Duodenal mucosa (tissue), 2 donors: ENCODE measurements around the gene LAMP2.
"Not testable (repeated sequence)": the region's sequence is repeated elsewhere in the genome, so short reads cannot be mapped to it uniquely, and the experiment has no call there.

ENCODE experiments used
- H3K27ac ChIP-seq: one replicate; pipeline ENCODE4 v1.7.0; 2013; ENCODE audit warnings: low read depth, low read length
- H3K27me3 ChIP-seq, 2 donors: one replicate each; pipeline ENCODE4 v1.7.0; 2013; ENCODE audit warnings: low read length in 2 of 2, control low read depth in 1 of 2; ENCODE audit not compliant: insufficient read depth in 2 of 2, control insufficient read depth in 1 of 2
- H3K36me3 ChIP-seq, 2 donors: one replicate each; pipeline ENCODE4 v1.7.0; 2013; ENCODE audit warnings: low read length in 2 of 2, control low read depth in 1 of 2; ENCODE audit not compliant: insufficient read depth in 2 of 2, control insufficient read depth in 1 of 2
- H3K4me1 ChIP-seq, 2 donors: one replicate each; pipeline ENCODE4 v1.7.0; 2013; ENCODE audit warnings: low read length in 2 of 2, control low read depth in 1 of 2; ENCODE audit not compliant: insufficient read depth in 2 of 2, control insufficient read depth in 1 of 2
- H3K4me3 ChIP-seq, 2 donors: one replicate each; pipeline ENCODE4 v1.7.0; 2013; ENCODE audit warnings: low read length in 2 of 2, low read depth in 1 of 2
- H3K9ac ChIP-seq, 2 donors: one replicate each; pipeline ENCODE4 v1.7.0; 2013; ENCODE audit warnings: low read length in 2 of 2, low read depth in 1 of 2
- H3K9me3 ChIP-seq, 2 donors: one replicate each; pipeline ENCODE4 v1.7.0; 2013; ENCODE audit warnings: low read length in 2 of 2, control low read depth in 1 of 2; ENCODE audit not compliant: control insufficient read depth in 1 of 2

Gene LAMP2

GRCh38 chrX:120485315-120485637, 16.2 kb upstream of the LAMP2 start:
- Histone ChIP-seq H3K9ac (peak overlapping the region in 1 of 2 donors; percentile 66), H3K27ac (no peak overlapping the region), H3K36me3 (no peaks in the 10 kb centered on the region), H3K27me3 (no peaks in the 10 kb centered on the region), H3K9me3 (no peaks in the 10 kb centered on the region), H3K4me1 (no peaks in the 10 kb centered on the region), H3K4me3 (peak overlapping the region; percentile 73 to 74)

- Histone ChIP-seq H3K36me3 (no peaks in the 10 kb centered on the region), H3K27me3 (no peaks in the 10 kb centered on the region), H3K9me3 (no peaks in the 10 kb centered on the region), H3K4me3 (no peak overlapping the region), H3K9ac (no peak overlapping the region), H3K27ac (no peak overlapping the region), H3K4me1 (no peaks in the 10 kb centered on the region)
Measured at GRCh38 chrX:120477453-120477852, 8.4 kb upstream of the LAMP2 start.

GRCh38 chrX:120476714-120477113, 7.6 kb upstream of the LAMP2 start:
- H3K4me1 ChIP-seq: no peaks in the 10 kb centered on the region
- no peak overlapping the region for H3K27ac ChIP-seq
- H3K4me3 ChIP-seq: no peak overlapping the region

GRCh38 chrX:120475447-120475846, 6.4 kb upstream of the LAMP2 start:
- H3K27ac ChIP-seq, H3K9ac ChIP-seq, H3K9me3 ChIP-seq, H3K36me3 ChIP-seq, H3K4me3 ChIP-seq, H3K27me3 ChIP-seq, H3K4me1 ChIP-seq: not testable (repeated sequence)

More at GRCh38 chrX:120476714-120477113, 7.6 kb upstream of the LAMP2 start:
- H3K9me3 ChIP-seq: no peaks in the 10 kb centered on the region
- H3K36me3 ChIP-seq: no peaks in the 10 kb centered on the region
- no peak overlapping the region for H3K9ac ChIP-seq
- no peaks in the 10 kb centered on the region for H3K27me3 ChIP-seq

GRCh38 chrX:120474085-120474484, 5.0 kb upstream of the LAMP2 start:
- H3K36me3 ChIP-seq: no peaks in the 10 kb centered on the region
- no peaks in the 10 kb centered on the region for H3K27me3 ChIP-seq
- no peaks in the 10 kb centered on the region for H3K4me1 ChIP-seq
- H3K9ac ChIP-seq: no peak overlapping the region
- no peak overlapping the region for H3K27ac ChIP-seq
- no peaks in the 10 kb centered on the region for H3K9me3 ChIP-seq
- H3K4me3 ChIP-seq: no peak overlapping the region

- H3K36me3 ChIP-seq, H3K27ac ChIP-seq, H3K4me3 ChIP-seq, H3K4me1 ChIP-seq, H3K9ac ChIP-seq, H3K27me3 ChIP-seq, H3K9me3 ChIP-seq: not testable (repeated sequence)
Measured at GRCh38 chrX:120469657-120470056, 561 bp upstream of the LAMP2 start.

DNA sequence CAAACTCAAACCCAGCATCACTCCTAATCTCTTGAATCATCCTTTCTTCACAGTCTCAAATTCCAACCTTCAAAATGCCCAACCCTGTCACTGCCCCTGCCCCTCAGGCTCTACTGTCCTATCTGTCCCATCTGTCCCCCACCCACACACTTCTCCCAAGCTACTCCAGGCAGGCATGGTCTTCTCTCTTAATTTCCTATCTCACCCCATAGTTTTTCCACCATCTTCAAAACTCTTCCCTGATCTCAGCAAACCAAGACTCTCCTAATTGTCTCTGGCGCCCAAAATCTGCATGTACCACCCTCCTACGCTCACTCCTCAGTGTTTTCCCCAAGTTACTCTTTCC, 644 bp downstream of the LAMP2 start:
- Histone ChIP-seq H3K4me3 (peak overlapping the region; percentile 82 to 85), H3K9me3 (no peaks in the 10 kb centered on the region), H3K36me3 (no peaks in the 10 kb centered on the region), H3K27me3 (no peaks in the 10 kb centered on the region), H3K4me1 (no peaks in the 10 kb centered on the region), H3K9ac (peak overlapping the region; percentile 66 to 77), H3K27ac (peak overlapping the region; percentile 80)

DNA sequence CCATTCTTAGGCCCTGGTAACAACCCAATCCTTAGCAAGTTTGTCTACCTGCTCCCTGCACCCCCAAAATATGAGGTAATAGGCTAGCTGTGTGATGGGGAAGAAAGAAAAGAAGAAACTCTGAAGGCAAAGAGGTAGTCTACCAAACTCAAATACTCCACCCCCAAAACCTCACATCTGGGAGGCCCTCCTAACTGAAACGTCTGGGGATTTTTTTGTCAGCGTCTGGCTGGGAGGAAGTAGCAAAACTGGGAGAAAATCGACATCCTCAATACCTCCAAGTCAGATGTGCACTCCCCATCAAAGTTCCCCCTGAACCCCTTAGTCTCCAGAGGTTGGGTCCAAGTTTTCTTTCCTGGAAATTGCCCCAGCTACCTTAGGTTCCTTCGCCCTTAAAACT, 1.0 kb downstream of the LAMP2 start:
- Histone ChIP-seq H3K4me3 (peak overlapping the region; percentile 82 to 85), H3K27ac (no peak overlapping the region), H3K4me1 (no peaks in the 10 kb centered on the region), H3K27me3 (no peaks in the 10 kb centered on the region), H3K36me3 (no peaks in the 10 kb centered on the region), H3K9me3 (no peaks in the 10 kb centered on the region), H3K9ac (peak overlapping the region; percentile 66 to 77)

- Histone ChIP-seq H3K27ac (no peak overlapping the region), H3K4me1 (no peaks in the 10 kb centered on the region), H3K36me3 (no peaks in the 10 kb centered on the region)
Measured at GRCh38 chrX:120464411-120464810, 4.7 kb downstream of the LAMP2 start.

GRCh38 chrX:120463241-120463640, 5.9 kb downstream of the LAMP2 start:
- Histone ChIP-seq H3K27ac (no peak overlapping the region), H3K4me1 (no peaks in the 10 kb centered on the region), H3K36me3 (no peaks in the 10 kb centered on the region), H3K9ac (no peak overlapping the region), H3K27me3 (no peaks in the 10 kb centered on the region), H3K4me3 (no peak overlapping the region), H3K9me3 (no peaks in the 10 kb centered on the region)

More at GRCh38 chrX:120464411-120464810, 4.7 kb downstream of the LAMP2 start:
- Histone ChIP-seq H3K27me3 (no peaks in the 10 kb centered on the region), H3K9me3 (no peaks in the 10 kb centered on the region), H3K4me3 (no peak overlapping the region), H3K9ac (no peak overlapping the region)

GRCh38 chrX:120462370-120462769, 6.7 kb downstream of the LAMP2 start:
- Histone ChIP-seq H3K9me3 (no peaks in the 10 kb centered on the region), H3K4me1 (peaks cover 3 to 7% of the 10 kb centered on the region in 2 donors), H3K27ac (no peak overlapping the region), H3K9ac (no peak overlapping the region), H3K36me3 (no peaks in the 10 kb centered on the region), H3K4me3 (no peak overlapping the region), H3K27me3 (no peaks in the 10 kb centered on the region)
